Adrenal gland (tissue), 12 donors: ENCODE measurements around the gene IL13RA1. TPM values are rescaled to one million over a fixed set of nuclear protein-coding genes. Genes with fewer than 3 reads are reported as not detected.
A peak's percentile ranks its signal among the peaks of the same experiment; 100 is the strongest.
"Not testable (repeated sequence)": the region's sequence is repeated elsewhere in the genome, so short reads cannot be mapped to it uniquely, and the experiment has no call there.

ENCODE experiments used
- DNase-seq, 7 donors: peaks; one replicate each; pipeline ENCODE4 v3.0.0-alpha.2; 2019 to 2020
- H3K27ac ChIP-seq, 5 donors: fragments of 200-600 bp; sonication (generic) in 4 of 5; 1 replicate in 3 of 5; 2 replicates in 2 of 5; pipeline versions ENCODE4 v1.5.1 to v1.8.0; 2016 to 2020; ENCODE audit warnings: mild to moderate bottlenecking in 1 of 5
- H3K27me3 ChIP-seq: fragments of 200-600 bp; 2 replicates; pipeline ENCODE4 v1.8.0; 2021
- H3K36me3 ChIP-seq, 2 donors: fragments of 200-600 bp; replicated peaks in 1 of 2; 1 replicate in 1 of 2; 2 replicates in 1 of 2; pipeline versions ENCODE4 v1.5.1 to v1.8.0; 2018 to 2022
- H3K4me1 ChIP-seq, 2 donors: fragments of 200-600 bp; replicated peaks in 1 of 2; 1 replicate in 1 of 2; 2 replicates in 1 of 2; pipeline versions ENCODE4 v1.5.1 to v1.8.0; 2018 to 2021
- H3K4me3 ChIP-seq, 4 donors: fragments of 200-600 bp; sonication (generic) in 3 of 4; one replicate each; pipeline ENCODE4 v1.5.1; 2016 to 2018
- H3K9me3 ChIP-seq, 3 donors: fragments of 200-600 bp; sonication (generic) in 1 of 3; replicated peaks in 1 of 3; 1 replicate in 2 of 3; 2 replicates in 1 of 3; pipeline versions ENCODE4 v1.5.1 to v1.8.0; 2016 to 2021
- POLR2A ChIP-seq, 2 donors: fragments of 450-650 bp; IDR thresholded peaks; one replicate each; pipeline ENCODE4 v1.6.1; 2017; ENCODE audit warnings: antibody characterized with exemption in 2 of 2, mild to moderate bottlenecking in 2 of 2, moderate library complexity in 1 of 2
- WGBS, 4 donors: extraction: QIAGEN DNeasy Blood & Tissue Kit in 2 of 4; methylation state at CpG; one replicate each; pipeline versions ENCODE4 v1.1.5 to v1.1.7; 2013 to 2017; 5-methylcytosine and 5-hydroxymethylcytosine counted together
- intact Hi-C, 2 donors: fragments of 100-400 bp; cut with DNase I; formaldehyde crosslinking; loops; one replicate each; pipeline versions ENCODE4 v1.14.1 to v1.15.0; 2022 to 2023
- polyA plus RNA-seq, 3 donors: library from polyadenylated mRNA; stranded (reverse); fragments of 200-250 nt in 2 of 3; fragments of 350-450 nt in 1 of 3; fragmentation: Illumina TruSeq in 1 of 3; extraction: RNeasy Lipid Tissue Mini Kit (QIAGEN cat#74804) in 1 of 3; gene quantifications; one replicate each; pipeline ENCODE4 v1.2.3, GENCODE V29; 2013 to 2014
- total RNA-seq, 9 donors: library from RNA; depleted of rRNA in 4 of 9; stranded (reverse); fragments of >200 nt in 4 of 9; fragments of 120-200 nt in 1 of 9; fragmentation: NEBNext Ultra II Directional in 1 of 9; extraction: Animal tissue kit (Norgen Biotek cat#: 25700) in 1 of 9; gene quantifications; one replicate each; pipeline versions ENCODE4 v1.1.0 to v1.2.4, GENCODE V29; 2013 to 2023
- TF ChIP-seq, protein P1 (sequence below), 6 experiments: fragments of 450-650 bp in 4 of 6; fragments of 200-600 bp in 2 of 6; sonication (generic) in 1 of 6; IDR thresholded peaks; 1 replicate in 5 of 6; 2 replicates in 1 of 6; pipeline versions ENCODE4 v1.5.1 to v1.8.0; 2016 to 2021; ENCODE audit warnings: antibody characterized with exemption in 6 of 6, mild to moderate bottlenecking in 2 of 6, moderate library complexity in 1 of 6
- donor health status: healthy with polysubstance abuse.
- donor health status: Bipolar disorder and iron deficiency.
- donor health status: DM: yes; HTN: yes; CAD: no.
- donor health status: DM: no; HTN: no; CAD: no.
- donor health status: DM: no; HTN: no; CAD: no.
- donor health status: DM: yes; HTN: yes; CAD: no.

Gene IL13RA1
- total and polyA plus RNA-seq, 12 donors = 19.0 to 93.6 (median 51.0) TPM

DNA sequence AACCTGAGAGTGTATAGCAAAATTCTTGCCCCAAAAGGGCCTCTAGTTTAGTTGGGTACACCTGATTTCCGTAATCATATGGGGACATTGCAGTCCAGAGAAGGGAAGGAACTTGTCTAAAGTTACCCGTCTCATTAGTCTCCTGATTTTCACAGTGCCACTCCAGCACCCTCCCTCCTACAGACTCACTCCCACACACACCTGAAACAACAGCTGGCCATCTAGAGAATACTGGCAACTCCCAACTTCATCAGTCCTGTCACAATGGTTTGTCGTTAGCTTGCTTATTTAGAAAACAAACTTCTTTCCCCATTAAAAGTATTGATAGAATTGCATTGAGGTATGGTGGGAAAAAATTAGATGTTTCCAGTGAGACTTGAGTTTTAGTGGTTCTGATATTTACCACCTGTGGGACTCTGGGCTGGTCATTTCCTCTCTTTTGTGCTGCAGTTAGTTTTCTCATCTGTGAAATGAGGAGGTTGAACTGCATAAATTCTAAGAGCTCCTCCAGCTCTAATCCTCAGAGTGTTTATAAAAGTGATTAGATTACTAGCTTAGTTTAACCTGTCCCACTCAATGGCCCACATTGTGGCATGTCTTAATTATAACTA, 1.7 kb downstream of the IL13RA1 start:
- WGBS, 4 donors = 73 to 85% (median 81%) methylated on average over 3 of the region's 3 CpGs
- peaks cover 0 to 38% of the 10 kb centered on the region in 2 donors for H3K4me1 ChIP-seq
- peak overlapping the region in 1 of 4 donors; percentile 73 for H3K4me3 ChIP-seq
- no peaks in the 10 kb centered on the region for H3K27me3 ChIP-seq
- TF ChIP-seq, protein P1, sequence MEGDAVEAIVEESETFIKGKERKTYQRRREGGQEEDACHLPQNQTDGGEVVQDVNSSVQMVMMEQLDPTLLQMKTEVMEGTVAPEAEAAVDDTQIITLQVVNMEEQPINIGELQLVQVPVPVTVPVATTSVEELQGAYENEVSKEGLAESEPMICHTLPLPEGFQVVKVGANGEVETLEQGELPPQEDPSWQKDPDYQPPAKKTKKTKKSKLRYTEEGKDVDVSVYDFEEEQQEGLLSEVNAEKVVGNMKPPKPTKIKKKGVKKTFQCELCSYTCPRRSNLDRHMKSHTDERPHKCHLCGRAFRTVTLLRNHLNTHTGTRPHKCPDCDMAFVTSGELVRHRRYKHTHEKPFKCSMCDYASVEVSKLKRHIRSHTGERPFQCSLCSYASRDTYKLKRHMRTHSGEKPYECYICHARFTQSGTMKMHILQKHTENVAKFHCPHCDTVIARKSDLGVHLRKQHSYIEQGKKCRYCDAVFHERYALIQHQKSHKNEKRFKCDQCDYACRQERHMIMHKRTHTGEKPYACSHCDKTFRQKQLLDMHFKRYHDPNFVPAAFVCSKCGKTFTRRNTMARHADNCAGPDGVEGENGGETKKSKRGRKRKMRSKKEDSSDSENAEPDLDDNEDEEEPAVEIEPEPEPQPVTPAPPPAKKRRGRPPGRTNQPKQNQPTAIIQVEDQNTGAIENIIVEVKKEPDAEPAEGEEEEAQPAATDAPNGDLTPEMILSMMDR (IDR thresholded peaks at IDR 0.05) = no peak
- TF ChIP-seq POLR2A (IDR thresholded peaks at IDR 0.05) = no peak
- no peak for DNase-seq
- H3K27ac ChIP-seq = peak overlapping the region in 1 of 5 donors; percentile 97
- intact Hi-C loops = no loop called here
- H3K9me3 ChIP-seq = no peaks in the 10 kb centered on the region
- H3K36me3 ChIP-seq = no peaks in the 10 kb centered on the region

DNA sequence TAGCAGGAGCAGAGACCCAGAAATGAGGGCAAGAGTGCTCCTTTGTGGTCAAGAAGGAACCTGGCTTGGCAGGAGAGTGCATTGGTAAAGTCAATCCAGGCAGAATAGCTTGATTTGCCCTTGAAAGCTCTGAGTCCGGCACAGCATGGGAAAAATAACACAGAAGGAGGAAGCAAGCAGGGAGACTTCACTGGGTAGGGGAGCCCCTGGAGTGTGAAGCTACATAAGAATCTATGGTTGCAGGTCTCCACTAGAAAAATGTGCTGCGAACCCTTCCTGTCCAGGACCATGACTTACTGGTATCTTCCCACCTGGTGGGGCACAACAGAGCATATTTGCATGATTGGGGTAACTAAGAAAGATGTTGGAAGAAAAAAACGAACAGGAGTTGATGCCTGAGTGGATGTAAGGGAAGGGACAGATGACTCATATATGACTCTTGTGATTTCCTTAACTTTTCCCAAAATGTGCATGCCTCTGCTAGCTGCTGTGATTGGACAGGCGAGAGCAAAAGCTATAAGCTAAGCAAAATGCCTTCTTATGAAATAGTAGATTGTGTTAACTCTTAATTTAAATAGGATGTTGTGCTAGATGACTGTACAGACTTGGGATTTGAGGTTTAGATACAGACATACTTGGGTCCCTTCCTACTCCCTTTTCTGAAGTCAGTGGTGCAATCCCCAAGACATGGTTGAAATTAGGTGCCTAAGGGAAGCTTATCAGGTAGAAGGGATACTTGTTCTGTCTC, 3.3 kb downstream of the IL13RA1 start:
- no peak overlapping the region for H3K4me3 ChIP-seq
- TF ChIP-seq POLR2A (IDR thresholded peaks at IDR 0.05) = no peak
- TF ChIP-seq, protein P1 (IDR thresholded peaks at IDR 0.05) = no peak
- peak in 2 of 7 donors; percentile 6 to 25 for DNase-seq
- no peaks in the 10 kb centered on the region for H3K36me3 ChIP-seq
- H3K9me3 ChIP-seq = no peaks in the 10 kb centered on the region
- WGBS, 4 donors = 38 to 48% (median 44%) methylated on average over 4 of the region's 4 CpGs
- intact Hi-C loops = no loop called here
- H3K27ac ChIP-seq = peak overlapping the region in 4 of 5 donors; percentile 9 to 69 (median 57)
- peaks cover 0 to 27% of the 10 kb centered on the region in 2 donors for H3K4me1 ChIP-seq
- no peaks in the 10 kb centered on the region for H3K27me3 ChIP-seq

DNA sequence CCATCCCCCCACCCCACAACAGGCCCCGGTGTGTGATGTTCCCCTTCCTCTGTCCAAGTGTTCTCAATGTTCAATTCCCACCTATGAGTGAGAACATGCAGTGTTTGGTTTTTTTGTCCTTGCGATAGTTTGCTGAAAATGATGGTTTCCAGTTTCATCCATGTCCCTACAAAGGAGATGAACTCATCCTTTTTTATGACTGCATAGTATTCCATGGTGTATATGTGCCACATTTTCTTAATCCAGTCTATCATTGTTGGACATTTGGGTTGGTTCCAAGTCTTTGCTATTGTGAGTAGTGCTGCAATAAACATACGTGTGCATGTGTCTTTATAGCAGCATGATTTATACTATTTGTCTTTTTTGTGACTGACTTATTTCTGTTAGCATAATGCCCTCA, 5.1 kb downstream of the IL13RA1 start:
- H3K27me3 ChIP-seq, H3K9me3 ChIP-seq, H3K4me3 ChIP-seq, H3K36me3 ChIP-seq, H3K27ac ChIP-seq, DNase-seq, intact Hi-C loops: not testable (repeated sequence)
- H3K4me1 ChIP-seq = peaks cover 0 to 14% of the 10 kb centered on the region in 2 donors
- WGBS, 4 donors = 76 to 97% (median 90%) methylated on average over 3 of the region's 3 CpGs

DNA sequence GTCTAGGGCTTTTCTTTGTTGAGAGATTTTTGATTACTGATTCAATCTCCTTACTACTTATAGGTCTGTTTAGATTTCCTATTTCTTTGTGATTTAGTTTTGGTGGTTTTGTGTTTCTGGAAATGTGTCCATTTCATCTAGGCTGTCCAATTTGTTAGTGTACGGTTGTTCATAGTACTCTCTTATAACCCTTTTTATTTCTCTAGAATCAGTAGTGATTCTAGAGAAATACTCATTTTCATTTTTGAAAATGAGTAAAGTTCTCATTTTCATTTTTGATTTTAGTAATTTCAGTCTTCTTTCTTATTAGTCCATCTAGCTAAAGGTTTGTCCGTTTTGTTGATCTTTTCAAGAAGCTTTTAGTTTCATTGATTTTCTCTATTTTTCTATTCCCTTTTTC, 7.5 kb downstream of the IL13RA1 start:
- no peaks in the 10 kb centered on the region for H3K27me3 ChIP-seq
- peaks cover 0 to 3% of the 10 kb centered on the region in 2 donors for H3K4me1 ChIP-seq
- no peak overlapping the region for H3K4me3 ChIP-seq
- intact Hi-C loops = no loop called here
- H3K36me3 ChIP-seq = no peaks in the 10 kb centered on the region
- no peak for TF ChIP-seq POLR2A (IDR thresholded peaks at IDR 0.05)
- TF ChIP-seq, protein P1 (IDR thresholded peaks at IDR 0.05) = no peak
- DNase-seq = no peak
- no peaks in the 10 kb centered on the region for H3K9me3 ChIP-seq
- WGBS, 4 donors = 72 to 86% (median 78%) methylated on average over 2 of the region's 2 CpGs
- no peak overlapping the region for H3K27ac ChIP-seq
